AG08395 (cell line): ENCODE data around the gene SEPTIN2.
"Not testable (repeated sequence)": the region's sequence is repeated elsewhere in the genome, so short reads cannot be mapped to it uniquely, and the experiment has no call there.

Experiments used
- DNase-seq: peaks from one replicate; pipeline ENCODE4 v3.0.0; 2012; ENCODE audit warnings: mixed read lengths, low spot score

SEPTIN2 gene

GRCh38 chr2:241381872-241382271 is 66.1 kb downstream of the SEPTIN2 start:
- no peak for DNase-seq

- DNase-seq, result not testable (repeated sequence)
Observed at GRCh38 chr2:241385450-241385849, 69.7 kb downstream of the SEPTIN2 start.

GRCh38 chr2:241386519-241386918 is 70.8 kb downstream of the SEPTIN2 start:
- no peak for DNase-seq

GRCh38 chr2:241389697-241390096 is 74.0 kb downstream of the SEPTIN2 start:
- no peak for DNase-seq

GRCh38 chr2:241390301-241391206 is 74.8 kb downstream of the SEPTIN2 start:
- DNase-seq, result no peak

DNA sequence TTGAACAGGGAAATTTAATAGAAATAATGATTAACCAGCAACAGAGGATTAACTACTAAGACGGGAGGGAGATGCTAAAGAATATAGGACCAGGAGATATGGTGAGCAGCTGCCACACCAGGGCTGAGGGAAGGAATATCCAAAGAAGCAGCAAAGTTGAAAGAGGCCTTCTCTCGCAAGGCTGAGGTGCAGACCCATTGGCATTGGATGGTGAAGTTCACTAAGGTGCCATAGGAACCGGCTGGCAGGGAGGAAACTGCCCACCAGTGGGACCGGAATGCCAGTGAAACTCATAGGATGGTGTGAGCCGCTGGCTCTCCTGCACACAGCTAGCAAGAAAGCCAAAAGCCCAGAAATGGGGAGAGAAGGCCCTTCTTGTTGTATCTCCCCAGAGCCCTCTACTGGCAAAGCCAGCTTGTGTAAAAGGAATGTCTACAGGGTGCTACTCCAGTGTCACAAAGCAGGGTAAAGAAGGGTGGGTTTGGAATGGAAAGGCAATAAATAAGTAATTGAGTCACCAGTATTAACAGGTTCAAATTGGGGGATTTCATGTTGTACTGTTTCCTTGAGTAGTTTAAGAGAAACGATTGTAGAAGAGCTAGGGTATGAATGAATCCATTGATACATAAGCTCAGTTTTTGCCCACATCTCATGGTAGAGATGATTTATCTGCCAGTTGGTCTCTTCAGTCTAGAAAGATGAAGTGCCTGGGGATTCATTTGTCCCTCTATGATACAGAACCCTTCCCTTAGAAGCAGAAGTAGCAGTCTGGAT is 76.4 kb downstream of the SEPTIN2 start:
- peak; percentile 60 for DNase-seq

GRCh38 chr2:241392753-241393152 is 77.0 kb downstream of the SEPTIN2 start:
- DNase-seq, result not testable (repeated sequence)

- DNase-seq, result no peak
Observed at GRCh38 chr2:241393524-241394196, 77.9 kb downstream of the SEPTIN2 start.

GRCh38 chr2:241396809-241397208 is 81.1 kb downstream of the SEPTIN2 start:
- not testable (repeated sequence) for DNase-seq

DNA sequence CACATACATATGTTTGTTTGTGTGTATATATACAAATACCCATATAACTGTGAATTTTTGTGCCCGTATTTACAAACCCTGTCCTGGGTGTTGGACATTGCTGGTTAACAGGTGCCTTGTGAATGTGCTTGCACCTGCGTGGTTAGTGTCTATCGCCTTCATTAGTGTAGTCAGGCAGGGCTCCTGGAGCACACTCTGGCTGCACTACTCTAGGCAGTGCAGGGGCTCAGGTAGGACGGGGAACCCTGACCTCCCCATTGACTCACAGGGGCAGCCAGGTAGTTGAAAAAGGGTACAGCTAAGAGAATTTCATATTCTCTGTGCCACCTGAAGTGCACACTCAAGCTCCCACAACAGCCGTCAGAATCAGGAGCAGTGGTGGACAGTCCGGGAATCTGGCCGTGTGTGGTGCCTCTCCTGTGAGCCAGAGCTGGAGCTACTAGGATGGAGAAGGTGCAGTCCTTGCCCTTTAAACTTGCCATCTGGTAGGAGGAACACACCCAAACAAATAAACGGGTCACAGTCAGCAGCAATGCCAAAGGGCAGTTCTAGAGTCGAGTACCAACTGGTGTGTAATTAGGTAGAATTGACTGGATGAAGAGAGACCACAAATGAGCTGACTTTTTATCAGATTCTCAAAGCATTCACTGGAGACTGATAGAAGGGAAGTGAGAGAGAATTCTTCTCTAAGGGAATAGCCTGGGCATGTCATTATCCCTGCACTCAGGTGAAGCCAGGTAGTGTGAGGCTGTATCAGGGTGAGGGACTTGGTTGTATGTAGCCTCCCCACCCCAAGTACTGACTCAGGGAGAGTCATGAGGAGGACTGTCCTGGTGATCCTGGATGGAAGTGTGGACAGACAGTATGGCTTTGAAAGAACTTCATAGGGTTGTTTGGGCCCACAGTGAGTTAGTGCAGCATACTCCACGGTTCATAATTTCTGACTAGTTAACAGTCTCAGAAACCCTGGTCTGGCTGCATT is 84.5 kb downstream of the SEPTIN2 start:
- no peak for DNase-seq
